Keratinocyte (primary cell): ENCODE results near the gene ASB9. TPM values are rescaled to one million over a fixed set of nuclear protein-coding genes. Genes with fewer than 3 reads are reported as not detected.

Experiments
- DNase-seq: peaks from one replicate; pipeline ENCODE4 v3.0.0-alpha.2; 2011; ENCODE audit warnings: low read depth, missing footprints, low spot score
- FAIRE-seq: peaks from 2 replicates; lab custom pipeline; 2011; peaks lifted over from hg19 to GRCh38; lab: Jason Lieb, UNC
- H2AFZ ChIP-seq: 2 replicates; pipeline ENCODE4 v1.6.0; 2012; ENCODE audit warnings: low read length, control low read depth, inconsistent platforms; ENCODE audit not compliant: control insufficient read depth
- H3K27ac ChIP-seq: 2 replicates; pipeline ENCODE4 v1.5.1; 2011; ENCODE audit warnings: low read length; ENCODE audit not compliant: control insufficient read depth, insufficient read depth
- H3K27me3 ChIP-seq: 3 replicates; pipeline ENCODE4 v1.6.0; 2011; ENCODE audit warnings: low read length; ENCODE audit not compliant: control insufficient read depth, insufficient read depth; ENCODE audit errors: extremely low read depth
- H3K36me3 ChIP-seq, 2 experiments: 2 replicates in 1 of 2; 3 replicates in 1 of 2; pipeline ENCODE4 v1.5.1; 2011; ENCODE audit warnings: low read length in 2 of 2, mild to moderate bottlenecking in 1 of 2; ENCODE audit not compliant: control insufficient read depth in 2 of 2, insufficient read depth in 2 of 2; ENCODE audit errors: extremely low read depth in 1 of 2
- H3K4me1 ChIP-seq: 3 replicates; pipeline ENCODE4 v1.5.1; 2011; ENCODE audit warnings: low read length; ENCODE audit not compliant: control insufficient read depth, insufficient read depth; ENCODE audit errors: extremely low read depth
- H3K4me2 ChIP-seq: 3 replicates; pipeline ENCODE4 v1.6.0; 2011; ENCODE audit warnings: low read depth, low read length; ENCODE audit not compliant: control insufficient read depth, insufficient read depth; ENCODE audit errors: extremely low read depth
- H3K4me3 ChIP-seq, 3 experiments: fragments of 200-600 bp in 1 of 3; sonication (generic) in 1 of 3; 2 replicates in 2 of 3; 3 replicates in 1 of 3; pipeline ENCODE4 v1.5.1; 2011 to 2016; ENCODE audit warnings: low read length in 3 of 3, mild to moderate bottlenecking in 3 of 3, control low read depth in 2 of 3, inconsistent platforms in 1 of 3, low read depth in 1 of 3, mixed read lengths in 1 of 3, mixed run types in 1 of 3, moderate library complexity in 1 of 3; ENCODE audit not compliant: control insufficient read depth in 2 of 3, insufficient read depth in 2 of 3; ENCODE audit errors: extremely low read depth in 1 of 3
- H3K79me2 ChIP-seq: 2 replicates; pipeline ENCODE4 v1.6.0; 2012; ENCODE audit warnings: low read length; ENCODE audit not compliant: control insufficient read depth, insufficient read depth
- H3K9ac ChIP-seq: 3 replicates; pipeline ENCODE4 v1.6.0; 2011; ENCODE audit warnings: low read length; ENCODE audit not compliant: control insufficient read depth, insufficient read depth; ENCODE audit errors: extremely low read depth
- H3K9me1 ChIP-seq: 3 replicates; pipeline ENCODE4 v1.6.0; 2011; ENCODE audit warnings: low read length; ENCODE audit not compliant: control insufficient read depth, insufficient read depth; ENCODE audit errors: extremely low read depth
- H3K9me3 ChIP-seq: 2 replicates; pipeline ENCODE4 v1.5.1; 2012; ENCODE audit warnings: low read depth, low read length; ENCODE audit not compliant: control insufficient read depth
- H4K20me1 ChIP-seq: 3 replicates; pipeline ENCODE4 v1.6.0; 2011; ENCODE audit warnings: low read length; ENCODE audit not compliant: control insufficient read depth, insufficient read depth; ENCODE audit errors: extremely low read depth
- EZH2 ChIP-seq: IDR thresholded peaks from one replicate; pipeline ENCODE4 v1.6.1; 2012; ENCODE audit warnings: inconsistent platforms, mild to moderate bottlenecking, low read length, moderate library complexity
- dilution Hi-C: fragments of 300-500 bp; cut with MboI; formaldehyde crosslinking; loops from one replicate; pipeline ENCODE4 v1.7.0; 2020; ENCODE audit warnings: low sequenced_read_pairs; ENCODE audit not compliant: extremely low pct_ligation_motif_present
- polyA plus RNA-seq, 5 experiments: library from polyadenylated mRNA; depleted of rRNA in 3 of 5; stranded (reverse) in 3 of 5; stranded (forward) in 1 of 5; unstranded in 1 of 5; fragments of >200 nt; gene quantifications; 1 replicate in 1 of 5; 2 replicates in 3 of 5; 3 replicates in 1 of 5; pipeline versions ENCODE4 v1.2.1 to v1.2.3, GENCODE V29; 2011 to 2012; ENCODE audit warnings: missing spikeins in 2 of 5, low read depth in 1 of 5, low replicate concordance in 1 of 5
- TF ChIP-seq, protein P1 (sequence below), 3 experiments: IDR thresholded peaks in 1 of 3; conservative IDR thresholded peaks in 1 of 3; optimal IDR thresholded peaks in 1 of 3; 2 replicates in 2 of 3; 3 replicates in 1 of 3; pipeline versions ENCODE3 to v1.5.1; 2011; ENCODE audit warnings: low read length in 3 of 3, mild to moderate bottlenecking in 3 of 3, moderate library complexity in 2 of 3, control low read depth in 1 of 3, inconsistent platforms in 1 of 3; ENCODE audit not compliant: insufficient read depth in 2 of 3; ENCODE audit errors: extremely low read depth in 1 of 3

Gene ASB9
- polyA plus RNA-seq, 1 donor (not counting 4 experiments of a cell fraction or from before 2014, with no cell fraction given) = 0.66 TPM

DNA sequence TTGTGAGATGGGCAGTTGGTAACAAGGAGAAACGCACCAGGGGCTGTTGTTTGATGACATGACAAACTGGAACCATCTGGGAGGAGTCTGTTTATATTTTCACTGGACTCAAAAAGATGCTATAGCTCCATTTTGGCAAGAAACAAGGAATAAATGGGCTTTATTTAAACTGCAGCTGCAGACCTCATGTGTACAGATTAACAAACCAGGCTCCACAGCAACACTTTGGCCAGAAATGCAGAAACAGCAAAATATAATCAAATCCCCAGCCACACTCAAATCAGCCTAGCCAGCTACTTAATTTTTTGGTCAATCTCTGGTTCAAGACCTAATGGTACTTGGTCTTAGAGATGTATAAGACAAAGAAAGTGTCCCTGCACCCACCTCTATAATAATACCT, 52.7 kb downstream of the ASB9 start:
- Histone ChIP-seq H3K4me3 (no peak overlapping the region), H3K27ac (no peak overlapping the region), H3K36me3 (no peaks in the 10 kb centered on the region), H3K4me2 (no peak overlapping the region), H3K9me3 (no peaks in the 10 kb centered on the region), H3K27me3 (no peaks in the 10 kb centered on the region), H3K9me1 (no peaks in the 10 kb centered on the region), H3K79me2 (no peaks in the 10 kb centered on the region), H4K20me1 (no peaks in the 10 kb centered on the region), H2AFZ (no peak overlapping the region), H3K9ac (no peak overlapping the region), H3K4me1 (no peaks in the 10 kb centered on the region)
- TF ChIP-seq, protein P1, sequence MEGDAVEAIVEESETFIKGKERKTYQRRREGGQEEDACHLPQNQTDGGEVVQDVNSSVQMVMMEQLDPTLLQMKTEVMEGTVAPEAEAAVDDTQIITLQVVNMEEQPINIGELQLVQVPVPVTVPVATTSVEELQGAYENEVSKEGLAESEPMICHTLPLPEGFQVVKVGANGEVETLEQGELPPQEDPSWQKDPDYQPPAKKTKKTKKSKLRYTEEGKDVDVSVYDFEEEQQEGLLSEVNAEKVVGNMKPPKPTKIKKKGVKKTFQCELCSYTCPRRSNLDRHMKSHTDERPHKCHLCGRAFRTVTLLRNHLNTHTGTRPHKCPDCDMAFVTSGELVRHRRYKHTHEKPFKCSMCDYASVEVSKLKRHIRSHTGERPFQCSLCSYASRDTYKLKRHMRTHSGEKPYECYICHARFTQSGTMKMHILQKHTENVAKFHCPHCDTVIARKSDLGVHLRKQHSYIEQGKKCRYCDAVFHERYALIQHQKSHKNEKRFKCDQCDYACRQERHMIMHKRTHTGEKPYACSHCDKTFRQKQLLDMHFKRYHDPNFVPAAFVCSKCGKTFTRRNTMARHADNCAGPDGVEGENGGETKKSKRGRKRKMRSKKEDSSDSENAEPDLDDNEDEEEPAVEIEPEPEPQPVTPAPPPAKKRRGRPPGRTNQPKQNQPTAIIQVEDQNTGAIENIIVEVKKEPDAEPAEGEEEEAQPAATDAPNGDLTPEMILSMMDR (optimal IDR thresholded peaks at IDR 0.05 in 1 of 3, IDR thresholded peaks at IDR 0.05 in 1 of 3, conservative IDR thresholded peaks at IDR 0.05 in 1 of 3; ENCODE audit: extremely low read depth in 1 of 3, insufficient read depth in 2 of 3, low read length in 3 of 3) = no peak
- TF ChIP-seq EZH2 = no peak
- FAIRE-seq = no peak
- DNase-seq = no peak
- dilution Hi-C loops = no loop called here

DNA sequence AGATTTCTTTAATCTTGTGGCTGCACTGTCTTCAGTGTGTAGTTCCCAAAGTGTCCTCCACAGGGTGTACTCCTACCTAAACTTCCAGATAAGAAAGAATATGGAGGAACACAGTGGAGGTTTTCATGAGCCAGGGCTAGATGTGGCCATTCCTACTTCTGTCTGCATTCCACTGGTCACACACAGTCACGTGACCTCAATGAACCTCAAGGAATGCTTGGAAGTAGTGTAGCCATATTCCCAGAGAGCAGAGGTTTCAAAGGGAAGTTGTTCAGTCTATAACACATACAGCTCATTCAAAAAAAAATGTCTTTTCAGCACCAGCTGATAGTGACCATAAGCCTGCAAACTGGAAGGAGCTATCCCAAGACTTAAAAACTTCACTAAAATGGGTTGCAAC, 53.6 kb downstream of the ASB9 start:
- no peaks in the 10 kb centered on the region for H3K27me3 ChIP-seq
- H3K9me3 ChIP-seq = no peaks in the 10 kb centered on the region
- FAIRE-seq (no peak), DNase-seq (no peak)
- no peaks in the 10 kb centered on the region for H3K36me3 ChIP-seq
- H3K4me3 ChIP-seq = no peak overlapping the region
- H3K4me1 ChIP-seq = no peaks in the 10 kb centered on the region
- H3K27ac ChIP-seq = no peak overlapping the region
- H2AFZ ChIP-seq = no peak overlapping the region
- dilution Hi-C loops = no loop called here
- no peaks in the 10 kb centered on the region for H4K20me1 ChIP-seq
- H3K4me2 ChIP-seq = no peak overlapping the region
- TF ChIP-seq EZH2 = no peak
- TF ChIP-seq, protein P1 (optimal IDR thresholded peaks at IDR 0.05 in 1 of 3, IDR thresholded peaks at IDR 0.05 in 1 of 3, conservative IDR thresholded peaks at IDR 0.05 in 1 of 3; ENCODE audit: extremely low read depth in 1 of 3, insufficient read depth in 2 of 3, low read length in 3 of 3) = no peak
- H3K79me2 ChIP-seq = no peaks in the 10 kb centered on the region
- H3K9me1 ChIP-seq = no peaks in the 10 kb centered on the region
- no peak overlapping the region for H3K9ac ChIP-seq
